Trophoblast cell (in vitro differentiated cells and primary cell): ENCODE results near the gene SETD4.

Source experiments
- DNase-seq, 2 donors: peaks; one replicate each; pipeline ENCODE4 v3.0.0-alpha.2; 2016
- H2AFZ ChIP-seq: 2 replicates; pipeline ENCODE4 v1.6.1; 2013; ENCODE audit warnings: low read length, moderate library complexity, mild to moderate bottlenecking; ENCODE audit not compliant: insufficient read depth, poor library complexity
- H2AK5ac ChIP-seq: 2 replicates; pipeline ENCODE4 v1.6.1; 2013; ENCODE audit warnings: mild to moderate bottlenecking, low read length
- H2BK120ac ChIP-seq: 2 replicates; pipeline ENCODE4 v1.6.1; 2013; ENCODE audit warnings: low read length, mild to moderate bottlenecking, moderate library complexity; ENCODE audit not compliant: insufficient read depth, poor library complexity
- H2BK12ac ChIP-seq: 2 replicates; pipeline ENCODE4 v1.6.1; 2013; ENCODE audit warnings: mild to moderate bottlenecking, low read length, moderate library complexity
- H2BK5ac ChIP-seq: 2 replicates; pipeline ENCODE4 v1.6.1; 2013; ENCODE audit warnings: low read length, low read depth, moderate library complexity, mild to moderate bottlenecking; ENCODE audit not compliant: poor library complexity
- H3K14ac ChIP-seq: 2 replicates; pipeline ENCODE4 v1.6.1; 2013; ENCODE audit warnings: mild to moderate bottlenecking, low read length
- H3K18ac ChIP-seq: 2 replicates; pipeline ENCODE4 v1.6.1; 2013; ENCODE audit warnings: mild to moderate bottlenecking, low read length
- H3K23ac ChIP-seq: 2 replicates; pipeline ENCODE4 v1.6.1; 2013; ENCODE audit warnings: low read length
- H3K27ac ChIP-seq: 2 replicates; pipeline ENCODE4 v1.5.1; 2013; ENCODE audit warnings: low read depth, mild to moderate bottlenecking, inconsistent platforms, low read length, moderate library complexity
- H3K27me3 ChIP-seq: 2 replicates; pipeline ENCODE4 v1.6.1; 2013; ENCODE audit warnings: inconsistent platforms, mild to moderate bottlenecking, low read length, moderate library complexity; ENCODE audit not compliant: insufficient read depth
- H3K36me3 ChIP-seq, 2 experiments: 1 replicate in 1 of 2; 2 replicates in 1 of 2; pipeline ENCODE4 v1.6.1; 2013; ENCODE audit warnings: low read length in 2 of 2, mild to moderate bottlenecking in 2 of 2, moderate library complexity in 1 of 2; ENCODE audit not compliant: insufficient read depth in 2 of 2, control insufficient read depth in 1 of 2
- H3K4ac ChIP-seq: 2 replicates; pipeline ENCODE4 v1.6.1; 2013; ENCODE audit warnings: low read depth, mild to moderate bottlenecking, low read length, moderate library complexity
- H3K4me1 ChIP-seq, 2 experiments: 1 replicate in 1 of 2; 2 replicates in 1 of 2; pipeline ENCODE4 v1.6.1; 2013; ENCODE audit warnings: low read length in 2 of 2, mild to moderate bottlenecking in 2 of 2, moderate library complexity in 1 of 2; ENCODE audit not compliant: insufficient read depth in 2 of 2, control insufficient read depth in 1 of 2
- H3K4me2 ChIP-seq: 2 replicates; pipeline ENCODE4 v1.6.1; 2013; ENCODE audit warnings: inconsistent platforms, mild to moderate bottlenecking, low read length, moderate library complexity
- H3K4me3 ChIP-seq: 2 replicates; pipeline ENCODE4 v1.5.1; 2013; ENCODE audit warnings: mild to moderate bottlenecking, low read depth, low read length, inconsistent platforms
- H3K79me1 ChIP-seq: one replicate; pipeline ENCODE4 v1.6.1; 2013; ENCODE audit warnings: low read length
- H3K79me2 ChIP-seq: 2 replicates; pipeline ENCODE4 v1.6.1; 2013; ENCODE audit warnings: low read length, mild to moderate bottlenecking; ENCODE audit not compliant: control insufficient read depth, insufficient read depth, poor library complexity
- H3K9ac ChIP-seq: 2 replicates; pipeline ENCODE4 v1.6.1; 2013; ENCODE audit warnings: mild to moderate bottlenecking, low read length
- H3K9me3 ChIP-seq: 2 replicates; pipeline ENCODE4 v1.6.1; 2013; ENCODE audit warnings: low read depth, mild to moderate bottlenecking, control low read depth, inconsistent platforms, low read length; ENCODE audit not compliant: insufficient read depth
- H4K12ac ChIP-seq: 2 replicates; pipeline ENCODE4 v1.6.1; 2013; ENCODE audit warnings: low read depth, mild to moderate bottlenecking, low read length, moderate library complexity
- H4K8ac ChIP-seq: 2 replicates; pipeline ENCODE4 v1.6.1; 2013; ENCODE audit warnings: low read depth, mild to moderate bottlenecking, low read length, moderate library complexity
- H4K91ac ChIP-seq: one replicate; pipeline ENCODE4 v1.6.1; 2013; ENCODE audit warnings: low read depth, mild to moderate bottlenecking, low read length, moderate library complexity
- WGBS: extraction: QIAGEN DNeasy Blood & Tissue Kit; methylation state at CpG from one replicate; pipeline ENCODE4 v1.1.7; 2013; ENCODE audit warnings: missing lambda C conversion rate; ENCODE audit not compliant: insufficient read length, insufficient coverage; ENCODE audit errors: extremely low coverage; 5-methylcytosine and 5-hydroxymethylcytosine counted together

SETD4 gene

DNA sequence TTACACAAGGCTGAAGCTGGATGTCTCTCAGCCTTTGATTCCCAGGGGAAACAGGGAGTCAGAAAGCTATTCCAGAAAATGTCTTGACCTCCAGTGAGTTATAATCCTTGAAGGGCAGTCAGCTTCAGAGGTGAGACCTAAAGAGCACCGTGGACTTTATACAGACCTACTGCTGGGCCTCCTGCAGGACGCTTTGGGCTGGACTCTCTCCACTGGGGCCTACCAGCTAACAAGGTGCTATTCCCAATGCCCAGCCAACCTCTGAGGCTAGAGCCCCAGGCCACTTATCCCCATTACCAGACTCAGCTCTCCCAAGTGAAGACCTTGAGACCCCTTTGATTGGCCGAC, 6.6 kb downstream of the SETD4 start:
- Histone ChIP-seq H3K18ac (no peak overlapping the region), H2AFZ (no peak overlapping the region), H3K79me1 (no peaks in the 10 kb centered on the region), H3K27ac (no peak overlapping the region), H4K12ac (no peak overlapping the region), H3K9me3 (no peaks in the 10 kb centered on the region), H2BK120ac (no peak overlapping the region), H2BK5ac (no peak overlapping the region), H3K4me3 (no peak overlapping the region), H3K23ac (no peak overlapping the region), H3K4me1 (peaks cover 2 to 4% of the 10 kb centered on the region in 2 experiments), H3K79me2 (no peaks in the 10 kb centered on the region), H4K91ac (no peak overlapping the region), H4K8ac (no peak overlapping the region), H2AK5ac (no peak overlapping the region), H3K9ac (no peak overlapping the region), H3K36me3 (peaks cover 36 to 50% of the 10 kb centered on the region in 2 experiments), H2BK12ac (no peak overlapping the region), H3K14ac (no peak overlapping the region), H3K4me2 (no peak overlapping the region), H3K27me3 (no peaks in the 10 kb centered on the region), H3K4ac (no peak overlapping the region)
- DNase-seq, result no peak
- no CpG with 5 or more reads among the region's 3 CpGs for WGBS

- no peak overlapping the region for H3K27ac ChIP-seq
These were observed 7.2 kb downstream of the SETD4 start for GRCh38 chr21:36052860-36053714.

DNA sequence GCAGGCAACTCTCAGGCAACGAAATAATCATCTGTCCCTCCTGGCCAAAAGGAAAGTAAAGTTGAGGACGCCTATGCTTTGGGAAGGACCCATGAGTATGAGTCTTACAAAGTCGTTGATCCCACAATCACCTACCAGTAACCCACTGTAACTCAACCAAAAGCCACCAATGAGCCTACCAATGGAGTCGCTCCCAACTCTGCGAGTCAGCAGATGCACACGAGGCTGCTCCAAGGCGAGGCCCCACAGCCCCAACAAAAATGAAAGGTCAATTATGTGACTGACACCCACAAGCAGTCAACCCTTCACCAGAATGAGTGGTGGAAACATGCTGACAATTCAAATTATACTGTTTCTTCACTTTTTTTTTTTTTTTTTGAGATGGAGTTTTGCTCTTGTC, 12.0 kb downstream of the SETD4 start:
- Histone ChIP-seq H4K12ac (no peak overlapping the region), H3K27ac (no peak overlapping the region), H3K4me2 (no peak overlapping the region), H3K18ac (no peak overlapping the region), H4K91ac (no peak overlapping the region), H3K4me1 (no peaks in the 10 kb centered on the region), H2BK120ac (no peak overlapping the region), H2BK12ac (no peak overlapping the region), H3K4me3 (no peak overlapping the region), H3K4ac (no peak overlapping the region), H2AFZ (no peak overlapping the region), H3K9me3 (no peaks in the 10 kb centered on the region), H2BK5ac (no peak overlapping the region), H4K8ac (no peak overlapping the region), H3K79me1 (no peaks in the 10 kb centered on the region), H3K36me3 (peaks cover 41 to 52% of the 10 kb centered on the region in 2 experiments), H3K23ac (no peak overlapping the region), H3K9ac (no peak overlapping the region), H3K14ac (no peak overlapping the region), H2AK5ac (no peak overlapping the region), H3K27me3 (no peaks in the 10 kb centered on the region), H3K79me2 (no peaks in the 10 kb centered on the region)
- WGBS, result no CpG with 5 or more reads among the region's 7 CpGs
- no peak for DNase-seq

More at GRCh38 chr21:36052860-36053714, 7.2 kb downstream of the SETD4 start:
- Histone ChIP-seq H3K23ac (no peak overlapping the region), H3K9me3 (no peaks in the 10 kb centered on the region), H3K14ac (no peak overlapping the region), H3K18ac (no peak overlapping the region), H3K4me3 (no peak overlapping the region), H3K36me3 (peaks cover 36 to 50% of the 10 kb centered on the region in 2 experiments), H3K79me2 (no peaks in the 10 kb centered on the region), H4K91ac (no peak overlapping the region), H3K9ac (no peak overlapping the region), H3K79me1 (no peaks in the 10 kb centered on the region), H3K4ac (no peak overlapping the region), H3K27me3 (no peaks in the 10 kb centered on the region), H2AK5ac (no peak overlapping the region), H2BK12ac (no peak overlapping the region), H2BK120ac (no peak overlapping the region), H3K4me1 (peaks cover 0 to under 1% of the 10 kb centered on the region in 2 experiments), H4K8ac (no peak overlapping the region), H2AFZ (no peak overlapping the region), H4K12ac (no peak overlapping the region), H3K4me2 (no peak overlapping the region), H2BK5ac (no peak overlapping the region)
- WGBS, result no CpG with 5 or more reads among the region's 10 CpGs
- no peak for DNase-seq

- no peak for DNase-seq
- no peaks in the 10 kb centered on the region for H3K27me3 ChIP-seq
- no peaks in the 10 kb centered on the region for H3K79me2 ChIP-seq
- H3K4me3 ChIP-seq, result no peak overlapping the region
- H2AFZ ChIP-seq, result no peak overlapping the region
- no peaks in the 10 kb centered on the region for H3K4me1 ChIP-seq
- no peak overlapping the region for H3K4me2 ChIP-seq
- H2BK12ac ChIP-seq, result no peak overlapping the region
- no CpG with 5 or more reads among the region's 7 CpGs for WGBS
- no peak overlapping the region for H4K12ac ChIP-seq
- peaks cover 38 to 49% of the 10 kb centered on the region in 2 experiments for H3K36me3 ChIP-seq
- H3K18ac ChIP-seq, result no peak overlapping the region
- no peak overlapping the region for H4K8ac ChIP-seq
- H4K91ac ChIP-seq, result no peak overlapping the region
- no peak overlapping the region for H3K23ac ChIP-seq
- no peak overlapping the region for H3K4ac ChIP-seq
- H3K14ac ChIP-seq, result no peak overlapping the region
- no peak overlapping the region for H2AK5ac ChIP-seq
- no peaks in the 10 kb centered on the region for H3K79me1 ChIP-seq
- no peak overlapping the region for H2BK120ac ChIP-seq
- no peak overlapping the region for H3K27ac ChIP-seq
- H2BK5ac ChIP-seq, result no peak overlapping the region
- H3K9ac ChIP-seq, result no peak overlapping the region
- H3K9me3 ChIP-seq, result no peaks in the 10 kb centered on the region
These were observed 13.2 kb downstream of the SETD4 start for GRCh38 chr21:36047139-36047538.
